NT2/D1 (cell line): ENCODE data around the gene SLC22A4.

Experiments
- DNase-seq: peaks from one replicate; pipeline ENCODE4 v3.0.0-alpha.2; 2011; ENCODE audit warnings: low read depth, low spot score
- H3K27me3 ChIP-seq: 2 replicates; pipeline ENCODE4 v1.6.0; 2011; ENCODE audit warnings: mild to moderate bottlenecking; ENCODE audit not compliant: insufficient read length, insufficient read depth
- H3K36me3 ChIP-seq: 2 replicates; pipeline ENCODE4 v1.6.1; 2011; ENCODE audit warnings: mild to moderate bottlenecking, low read length, mixed read lengths; ENCODE audit not compliant: insufficient read depth, insufficient read length
- H3K4me1 ChIP-seq: 2 replicates; pipeline ENCODE4 v1.5.1; 2011; ENCODE audit not compliant: insufficient read depth, insufficient read length
- H3K4me3 ChIP-seq: 2 replicates; pipeline ENCODE4 v1.5.1; 2011; ENCODE audit warnings: low read depth; ENCODE audit not compliant: insufficient read length
- H3K9ac ChIP-seq: 2 replicates; pipeline ENCODE4 v1.6.0; 2011; ENCODE audit warnings: low read depth; ENCODE audit not compliant: insufficient read length
- H3K9me3 ChIP-seq: 2 replicates; pipeline ENCODE4 v1.5.1; 2011; ENCODE audit warnings: mild to moderate bottlenecking, low read length; ENCODE audit not compliant: insufficient read depth
- SUZ12 ChIP-seq: IDR thresholded peaks from 2 replicates; pipeline ENCODE4 v1.6.1; 2011; ENCODE audit not compliant: insufficient read length, insufficient read depth; ENCODE audit errors: extremely low read depth
- YY1 ChIP-seq: IDR thresholded peaks from 2 replicates; pipeline ENCODE4 v1.6.1; 2011; ENCODE audit not compliant: insufficient read length, insufficient read depth
- ZNF274 ChIP-seq: IDR thresholded peaks from 2 replicates; pipeline ENCODE4 v1.6.1; 2011; ENCODE audit warnings: mild to moderate bottlenecking, low read depth, low read length

The SLC22A4 gene

DNA sequence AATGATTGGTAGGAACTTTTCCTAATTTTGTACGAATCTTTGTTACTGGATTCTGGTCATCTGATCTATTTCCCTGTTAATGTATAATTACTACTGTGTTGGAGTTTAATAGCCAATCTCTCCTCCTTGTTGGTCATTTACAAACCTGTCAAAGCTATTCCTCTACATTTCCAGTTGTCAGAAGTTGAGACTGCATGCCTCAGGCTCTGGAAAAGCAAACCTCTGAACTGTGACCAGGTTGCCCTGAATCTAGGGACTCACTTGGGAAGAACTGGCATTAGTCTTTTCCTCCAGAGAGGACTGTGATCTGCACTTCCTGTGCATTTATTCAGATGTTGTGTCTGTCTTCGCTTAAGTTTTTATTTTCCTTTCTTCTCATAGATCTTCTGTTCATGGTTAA, 20.6 kb upstream of the SLC22A4 start:
- no peak for TF ChIP-seq ZNF274
- TF ChIP-seq SUZ12 = no peak
- TF ChIP-seq YY1 = no peak

GRCh38 chr5:132274050-132274792, 20.0 kb upstream of the SLC22A4 start:
- no peak for DNase-seq
- Histone ChIP-seq H3K9ac (no peak overlapping the region), H3K9me3 (no peaks in the 10 kb centered on the region), H3K36me3 (peaks cover 31% of the 10 kb centered on the region), H3K4me3 (no peak overlapping the region), H3K4me1 (peaks cover 9% of the 10 kb centered on the region), H3K27me3 (no peaks in the 10 kb centered on the region)
- no peak for TF ChIP-seq ZNF274
- no peak for TF ChIP-seq YY1
- no peak for TF ChIP-seq SUZ12

More for the DNA sequence above, 20.6 kb upstream of the SLC22A4 start:
- Histone ChIP-seq H3K4me3 (no peak overlapping the region), H3K36me3 (peaks cover 31% of the 10 kb centered on the region), H3K9me3 (no peaks in the 10 kb centered on the region), H3K9ac (no peak overlapping the region), H3K4me1 (peaks cover 10% of the 10 kb centered on the region), H3K27me3 (no peaks in the 10 kb centered on the region)
- DNase-seq = no peak

- no peak overlapping the region for H3K9ac ChIP-seq
- H3K36me3 ChIP-seq = peaks cover 22% of the 10 kb centered on the region
- H3K9me3 ChIP-seq = no peaks in the 10 kb centered on the region
- H3K4me3 ChIP-seq = no peak overlapping the region
- no peaks in the 10 kb centered on the region for H3K27me3 ChIP-seq
- no peak for DNase-seq
- peaks cover 6% of the 10 kb centered on the region for H3K4me1 ChIP-seq
- TF ChIP-seq YY1 (no peak), SUZ12 (no peak), ZNF274 (no peak)
Measured at GRCh38 chr5:132275367-132276220, 18.6 kb upstream of the SLC22A4 start.

- Histone ChIP-seq H3K9ac (no peak overlapping the region), H3K9me3 (no peaks in the 10 kb centered on the region), H3K36me3 (peaks cover 7% of the 10 kb centered on the region), H3K27me3 (no peaks in the 10 kb centered on the region), H3K4me1 (peaks cover 2% of the 10 kb centered on the region), H3K4me3 (no peak overlapping the region)
- TF ChIP-seq SUZ12 (no peak), YY1 (no peak), ZNF274 (no peak)
- DNase-seq = no peak
Measured at GRCh38 chr5:132277256-132277655, 16.9 kb upstream of the SLC22A4 start.

- no peaks in the 10 kb centered on the region for H3K9me3 ChIP-seq
- H3K36me3 ChIP-seq = peaks cover 3% of the 10 kb centered on the region
- H3K27me3 ChIP-seq = no peaks in the 10 kb centered on the region
- no peaks in the 10 kb centered on the region for H3K4me1 ChIP-seq
- no peak overlapping the region for H3K4me3 ChIP-seq
- TF ChIP-seq ZNF274 = no peak
- TF ChIP-seq SUZ12 = no peak
- no peak for TF ChIP-seq YY1
- H3K9ac ChIP-seq = no peak overlapping the region
- no peak for DNase-seq
Measured at GRCh38 chr5:132277971-132278853, 16.0 kb upstream of the SLC22A4 start.

DNA sequence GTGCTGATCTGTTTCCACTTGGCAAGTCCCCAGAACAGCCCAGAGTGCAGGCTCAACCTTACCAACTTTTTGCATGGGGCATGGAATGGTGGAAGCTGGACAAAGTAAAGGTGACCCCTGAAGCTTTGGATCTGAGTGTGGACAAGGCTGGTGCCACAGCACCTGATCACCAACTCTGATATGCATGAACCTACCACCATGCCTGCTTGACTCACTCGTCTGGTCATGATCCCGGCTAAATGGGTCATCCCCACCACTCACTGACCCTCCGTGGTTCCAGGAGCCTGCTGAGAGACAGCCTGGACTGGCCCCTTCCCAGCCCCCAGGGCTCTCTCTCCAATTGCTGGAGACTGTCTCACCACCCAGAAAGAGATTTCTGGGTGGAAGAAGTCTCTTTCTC, 14.4 kb upstream of the SLC22A4 start:
- Histone ChIP-seq H3K4me3 (no peak overlapping the region), H3K27me3 (no peaks in the 10 kb centered on the region), H3K9ac (no peak overlapping the region), H3K4me1 (no peaks in the 10 kb centered on the region), H3K36me3 (no peaks in the 10 kb centered on the region), H3K9me3 (no peaks in the 10 kb centered on the region)
- DNase-seq = no peak
- TF ChIP-seq SUZ12 (no peak), ZNF274 (no peak), YY1 (no peak)
